Left forelimb (tissue), 1 donor: Measurements from ENCODE around the gene NHS.

Experiments
- DNase-seq: peaks from one replicate; pipeline ENCODE4 v3.0.0-alpha.2; 2018; ENCODE audit warnings: low spot score

The NHS gene

GRCh38 chrX:17679261-17679660, 304.3 kb downstream of the NHS start:
- no peak for DNase-seq

- no peak for DNase-seq
Measured at GRCh38 chrX:17679820-17680219, 304.8 kb downstream of the NHS start.

GRCh38 chrX:17680732-17681413, 305.9 kb downstream of the NHS start:
- DNase-seq = no peak

DNA sequence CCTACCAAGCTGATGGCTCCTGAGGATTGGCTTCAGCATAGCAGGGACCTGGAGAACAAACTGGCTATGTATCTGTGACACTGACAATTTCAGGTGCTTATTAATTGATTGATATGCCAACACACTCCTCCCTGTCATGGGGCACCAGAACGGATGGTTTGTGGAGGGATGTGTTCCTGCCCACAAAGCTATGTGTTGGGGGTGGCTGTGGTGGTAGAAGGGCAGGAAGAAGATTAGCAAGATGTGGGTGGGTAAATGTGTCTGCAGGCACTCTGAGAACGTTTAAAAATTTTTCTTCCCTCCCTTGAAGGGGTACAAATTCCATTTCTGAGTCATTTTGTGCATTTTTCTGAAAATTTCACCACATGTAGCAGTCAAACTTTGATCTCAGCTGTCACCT, 307.3 kb downstream of the NHS start:
- no peak for DNase-seq

DNA sequence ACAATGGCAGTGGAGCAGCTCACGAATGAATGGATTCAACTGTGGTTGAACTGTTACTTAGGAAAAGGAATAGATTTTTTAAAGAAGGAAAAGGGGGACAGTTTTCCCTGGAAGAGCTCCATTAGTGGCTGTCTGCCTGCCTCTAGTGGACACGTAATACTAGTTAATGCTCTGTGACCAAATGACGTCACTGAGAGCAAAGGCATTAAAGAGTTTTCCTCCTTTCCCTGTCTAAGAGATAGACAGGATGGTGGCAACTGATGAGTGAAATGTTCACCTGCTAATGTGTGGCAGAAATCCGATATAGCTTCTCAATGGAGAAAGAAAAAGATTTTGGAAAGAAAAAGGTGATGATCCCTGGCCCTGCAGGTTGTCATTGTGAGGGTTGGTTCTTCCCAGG, 310.0 kb downstream of the NHS start:
- no peak for DNase-seq

GRCh38 chrX:17687648-17688047, 312.6 kb downstream of the NHS start:
- DNase-seq = no peak

- no peak for DNase-seq
Measured at GRCh38 chrX:17689971-17690409, 315.0 kb downstream of the NHS start.

- no peak for DNase-seq
Measured at GRCh38 chrX:17692709-17693346, 317.8 kb downstream of the NHS start.

- no peak for DNase-seq
Measured at GRCh38 chrX:17697191-17697590, 322.2 kb downstream of the NHS start.

DNA sequence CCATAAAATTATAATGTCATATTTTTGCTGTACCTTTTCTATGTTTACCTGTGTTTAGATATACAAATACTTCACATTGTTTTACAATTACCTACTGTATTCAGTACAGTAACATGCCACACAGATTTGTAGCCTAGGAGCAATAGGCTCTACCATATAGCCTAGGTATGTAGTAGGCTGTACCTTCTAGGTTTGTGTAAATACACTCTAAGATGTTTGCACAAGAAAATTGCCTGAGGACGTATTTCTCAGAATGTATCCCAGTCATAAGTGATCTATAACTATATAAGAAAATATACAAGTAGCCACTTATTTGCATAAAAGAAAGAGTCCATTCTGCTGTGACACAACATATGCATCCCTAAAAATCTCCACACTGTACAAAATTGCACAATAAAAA, 326.0 kb downstream of the NHS start:
- no peak for DNase-seq

DNA sequence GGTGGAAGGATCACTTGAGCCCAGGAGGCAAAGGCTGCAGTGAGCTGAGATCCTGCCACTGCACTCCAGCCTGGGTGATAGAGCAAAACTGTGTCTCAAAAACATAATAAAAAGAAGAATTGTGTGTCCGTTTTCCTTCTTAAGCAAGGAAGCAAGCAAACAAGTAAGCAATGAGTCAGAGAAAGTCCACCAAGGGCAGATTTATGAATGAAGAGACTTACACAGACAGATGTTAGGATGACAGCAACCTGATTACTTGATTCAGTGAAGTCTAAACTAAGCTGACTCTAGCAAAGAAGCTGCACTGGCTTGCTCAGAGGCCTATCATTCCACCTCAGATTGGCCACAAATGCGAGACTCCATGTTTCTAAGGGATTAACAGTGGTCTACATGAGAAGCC, 328.2 kb downstream of the NHS start:
- DNase-seq = no peak

DNA sequence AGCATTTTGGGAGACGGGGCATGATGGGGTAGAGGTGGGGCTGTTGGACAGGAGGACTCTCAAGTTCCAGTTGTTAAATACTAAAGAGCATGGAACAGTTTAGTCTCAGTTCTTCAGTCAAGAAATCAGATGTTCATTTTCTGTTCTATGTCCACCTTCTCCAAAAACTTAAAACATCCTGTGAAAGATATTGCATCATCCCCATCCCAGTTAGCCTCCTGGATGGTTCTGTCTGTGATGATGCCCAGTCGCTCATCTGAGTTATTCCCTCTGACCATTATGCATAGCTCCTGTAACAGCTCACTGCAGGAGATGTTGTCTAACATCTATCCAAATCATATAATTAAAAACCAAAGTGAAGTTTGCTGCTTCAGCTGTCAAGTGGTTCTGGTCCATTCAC, 330.2 kb downstream of the NHS start:
- DNase-seq = no peak

DNA sequence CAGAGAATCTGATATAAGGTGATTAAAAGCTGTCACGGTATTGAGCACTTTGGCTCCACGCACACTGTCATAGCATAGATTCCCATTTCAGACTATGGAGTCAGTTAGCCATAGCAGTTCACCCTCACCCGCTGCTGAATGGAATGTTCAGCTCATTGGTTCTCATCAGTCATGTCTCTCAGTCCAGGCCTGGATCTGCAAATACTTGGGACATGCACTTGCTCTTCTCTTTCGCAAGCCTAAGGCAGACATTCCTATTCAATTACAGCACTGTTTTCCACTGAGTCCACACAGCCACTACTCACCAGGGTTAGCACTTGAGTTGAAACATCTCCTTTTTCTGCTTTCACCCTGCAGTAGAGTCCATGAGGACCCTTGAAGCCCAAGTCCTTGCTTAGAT, 331.7 kb downstream of the NHS start:
- DNase-seq = no peak

- no peak for DNase-seq
Measured at GRCh38 chrX:17707731-17708130, 332.7 kb downstream of the NHS start.

- DNase-seq = no peak
Measured at GRCh38 chrX:17710871-17711301, 335.9 kb downstream of the NHS start.

- DNase-seq = no peak
Measured at GRCh38 chrX:17713288-17713687, 338.3 kb downstream of the NHS start.

DNA sequence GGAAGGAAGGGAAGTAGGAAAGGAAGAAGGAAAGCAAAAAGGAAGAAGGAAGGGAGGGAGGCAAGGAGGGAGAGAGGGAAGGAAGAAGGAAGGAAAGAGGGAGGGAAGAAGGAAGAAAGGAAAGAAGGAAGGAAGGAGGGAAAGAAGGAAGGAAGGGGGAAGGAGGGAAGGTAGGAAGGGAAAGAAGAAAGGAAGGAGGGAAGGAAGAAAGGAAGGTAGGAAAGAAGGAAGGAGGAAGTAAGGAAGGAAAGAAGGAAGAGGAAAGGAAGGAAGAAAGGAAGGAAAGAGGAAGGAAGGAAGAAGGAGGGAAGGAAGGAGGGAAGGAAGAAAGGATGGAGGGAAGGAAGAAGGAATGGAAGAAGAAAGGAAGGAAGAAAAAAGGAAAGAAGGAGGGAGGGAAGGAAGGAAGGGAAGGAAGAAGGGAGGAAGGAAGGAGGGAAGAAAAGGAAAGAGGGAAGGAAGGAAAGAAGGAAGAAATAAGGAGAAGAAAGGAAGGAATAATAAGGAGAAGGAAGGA, 343.7 kb downstream of the NHS start:
- no peak for DNase-seq

DNA sequence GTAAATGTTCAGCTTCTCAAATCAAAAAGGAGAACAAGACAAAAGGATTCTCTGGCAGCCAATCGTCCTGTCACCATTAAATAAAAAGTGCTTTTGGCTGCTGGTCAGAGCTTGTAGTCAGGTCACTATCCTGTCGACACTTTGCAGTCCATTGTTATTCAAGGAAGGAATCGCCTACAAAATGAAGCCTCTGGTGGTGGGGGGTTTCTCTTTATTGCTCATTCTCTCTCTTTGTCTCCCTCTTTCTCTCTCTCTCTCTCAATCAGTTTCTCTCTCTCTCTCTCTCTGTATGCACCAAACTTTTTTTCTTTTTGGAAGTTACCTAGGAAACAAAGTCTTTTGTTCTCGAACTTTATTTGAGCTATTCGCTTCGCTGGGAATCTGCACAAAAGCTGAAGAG, 344.7 kb downstream of the NHS start:
- DNase-seq = no peak

DNA sequence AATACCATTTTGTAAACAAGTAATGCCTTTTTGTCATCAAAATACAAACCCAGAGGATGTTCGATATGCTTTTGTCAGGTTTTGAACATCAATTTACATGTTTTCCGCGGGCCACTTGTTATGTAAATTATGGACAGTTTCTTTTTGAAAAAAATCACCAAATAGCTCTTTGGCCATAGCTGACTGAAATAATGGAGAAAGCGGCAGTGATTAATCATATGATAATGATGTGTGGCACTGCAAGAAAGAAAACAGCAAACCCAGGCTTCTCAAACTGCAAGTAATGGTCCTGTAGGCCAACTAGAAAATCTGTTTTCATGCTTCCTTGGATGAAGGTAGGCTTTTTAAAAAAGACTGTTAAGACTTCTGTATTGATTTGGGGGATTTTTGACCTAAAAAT, 346.7 kb downstream of the NHS start:
- no peak for DNase-seq

GRCh38 chrX:17725181-17725580, 350.2 kb downstream of the NHS start:
- no peak for DNase-seq

- no peak for DNase-seq
Measured at GRCh38 chrX:17732138-17732783, 357.3 kb downstream of the NHS start.

DNA sequence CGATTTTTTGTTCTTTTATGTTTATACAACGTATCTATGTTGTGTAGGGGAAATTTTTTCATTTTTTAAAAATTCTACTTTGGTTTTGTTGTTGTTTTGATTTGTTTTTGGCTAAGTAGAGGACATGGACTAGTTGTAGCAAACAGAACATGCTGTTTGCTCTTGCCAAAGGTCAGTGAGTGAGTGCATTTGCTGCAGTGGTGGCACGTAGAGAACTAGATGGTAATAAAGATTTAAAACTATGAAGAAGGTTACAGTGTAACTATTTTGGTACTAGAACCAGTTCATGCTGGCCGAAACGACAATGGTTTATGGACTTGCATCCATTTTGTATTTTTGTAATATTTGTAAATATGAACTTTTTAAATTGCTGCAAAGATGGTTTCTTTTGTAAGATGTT, 360.4 kb downstream of the NHS start:
- no peak for DNase-seq

DNA sequence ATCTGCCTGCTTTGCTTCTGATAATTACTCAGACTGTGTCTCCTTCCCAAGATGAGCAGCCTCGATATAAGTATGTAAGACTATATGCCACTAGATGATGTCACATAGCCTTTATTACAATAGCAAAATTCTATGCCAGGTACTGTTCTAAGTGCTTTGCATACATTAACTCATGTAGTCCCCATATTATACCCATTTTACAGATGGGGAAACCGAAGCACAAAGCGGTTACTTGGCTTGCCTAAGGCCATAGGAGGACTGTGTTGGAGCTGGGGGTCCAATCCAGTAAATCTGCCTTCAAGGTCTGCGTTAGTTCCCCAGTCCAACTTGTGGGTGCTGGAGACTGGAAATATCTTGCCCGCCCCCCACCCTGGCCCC, 361.5 kb downstream of the NHS start:
- DNase-seq = no peak
